HFF-Myc (cell line): ENCODE data around the gene CAMK2A.

Source experiments
- DNase-seq: peaks from one replicate; pipeline ENCODE4 v3.0.0-alpha.2; 2011; ENCODE audit warnings: low read depth; ENCODE audit errors: extremely low read depth
- H3K4me3 ChIP-seq: replicated peaks from 2 replicates; pipeline ENCODE4 v1.5.1; 2011; ENCODE audit warnings: low read depth, mild to moderate bottlenecking, control low read depth, low read length
- CTCF ChIP-seq: IDR thresholded peaks from 2 replicates; pipeline ENCODE4 v1.5.1; 2012; ENCODE audit warnings: mild to moderate bottlenecking, low read depth, low read length, control low read depth; ENCODE audit errors: missing control alignments

The CAMK2A gene

DNA sequence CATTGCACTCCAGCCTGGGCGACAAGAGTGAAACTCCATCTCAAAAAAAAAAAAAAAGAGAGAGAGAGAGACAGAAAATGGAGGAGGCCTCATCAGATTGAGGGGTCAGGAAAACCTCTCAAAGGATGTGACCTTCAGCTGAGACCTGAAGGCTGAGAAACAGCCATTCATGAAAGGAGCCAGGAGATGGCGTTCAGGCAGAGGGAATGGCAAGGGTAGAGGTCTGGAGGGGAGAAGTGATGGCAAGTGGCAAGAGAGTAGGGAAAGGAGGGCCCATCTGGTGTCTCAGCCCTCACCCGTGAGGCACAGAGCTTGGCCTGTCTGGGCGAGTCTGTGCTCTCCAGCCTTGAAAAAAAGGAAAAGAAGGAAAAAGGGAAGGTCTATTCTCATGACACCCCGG is 17.0 kb downstream of the CAMK2A start:
- peak; percentile 59 for TF ChIP-seq CTCF
- DNase-seq: no peak
- H3K4me3 ChIP-seq: no peak overlapping the region

DNA sequence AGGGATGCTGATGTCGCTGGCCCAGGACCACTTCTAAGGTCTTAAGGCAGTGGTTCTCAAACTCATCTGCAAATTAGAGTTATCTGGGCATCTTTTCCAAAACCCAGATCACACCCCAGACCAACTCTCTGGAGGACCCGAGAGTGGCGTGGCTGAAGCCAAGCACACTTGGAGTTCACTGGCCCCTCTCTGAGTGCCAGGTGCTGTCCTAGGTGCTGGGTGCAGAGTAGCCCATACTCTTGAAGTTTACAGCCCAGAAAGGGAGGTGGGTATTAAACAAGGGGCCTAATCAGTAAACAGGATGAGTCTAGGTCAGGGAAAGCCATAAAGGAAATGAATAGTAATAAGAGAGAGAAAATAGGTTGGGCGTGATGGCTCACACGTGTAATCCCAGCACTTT is 17.6 kb downstream of the CAMK2A start:
- no peak for DNase-seq
- H3K4me3 ChIP-seq: no peak overlapping the region
- TF ChIP-seq CTCF: no peak

DNA sequence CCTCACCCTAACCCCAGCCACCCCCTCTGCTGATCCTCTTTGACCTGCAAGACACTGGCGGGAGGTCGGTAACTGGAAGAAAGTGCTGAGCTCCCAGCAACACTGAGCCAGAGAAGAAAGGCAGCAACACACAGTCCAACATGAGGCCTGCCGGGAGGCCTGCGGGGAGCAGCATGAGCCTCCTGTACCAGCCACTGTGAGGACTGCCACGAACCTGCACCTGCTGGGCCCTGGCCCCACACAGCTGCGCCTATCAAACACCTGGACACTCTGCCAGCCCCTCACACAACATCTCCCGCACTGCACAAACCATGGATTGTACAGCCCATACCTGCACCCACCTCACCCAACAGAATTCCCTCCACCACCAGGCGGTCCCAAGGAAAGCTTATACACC is 18.3 kb downstream of the CAMK2A start:
- no peak for DNase-seq
- TF ChIP-seq CTCF: no peak
- H3K4me3 ChIP-seq: no peak overlapping the region

DNA sequence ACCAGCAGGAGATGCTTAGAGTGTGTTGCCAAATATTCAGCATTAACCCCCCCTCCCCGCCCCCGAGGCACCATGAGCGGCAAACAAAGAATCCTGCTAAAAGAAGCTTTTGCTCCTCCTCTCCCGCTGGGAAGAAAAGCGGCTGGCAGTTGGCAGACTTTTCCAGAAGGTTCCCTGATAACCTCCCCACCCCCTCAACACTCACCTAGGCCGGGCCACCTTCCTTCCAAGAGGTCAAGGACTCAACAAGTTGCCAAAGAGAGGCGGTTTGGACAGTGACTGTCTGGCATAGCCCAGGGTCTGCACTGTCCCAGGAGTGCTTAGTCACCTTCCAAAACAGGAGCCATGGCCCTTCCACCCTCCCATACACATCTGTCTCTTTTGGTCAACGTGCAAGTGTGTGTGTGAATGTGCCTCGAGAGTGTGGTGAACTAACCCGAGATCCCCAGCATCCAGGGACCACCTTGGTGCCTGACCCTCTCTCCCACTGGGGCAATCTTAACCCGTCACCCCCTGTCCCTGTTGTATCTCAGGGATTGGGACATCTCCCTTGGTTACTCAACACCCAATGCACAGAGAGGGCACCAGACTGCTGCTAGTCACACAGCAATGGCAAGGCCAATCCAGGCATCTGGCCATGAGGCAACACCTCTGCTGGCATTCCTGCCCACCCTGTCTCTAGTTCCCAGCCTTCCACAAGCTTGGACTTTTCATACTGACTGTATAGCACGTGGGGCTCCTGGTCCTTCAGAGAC is 18.9 kb downstream of the CAMK2A start:
- no peak for TF ChIP-seq CTCF
- no peak for DNase-seq
- H3K4me3 ChIP-seq: no peak overlapping the region

DNA sequence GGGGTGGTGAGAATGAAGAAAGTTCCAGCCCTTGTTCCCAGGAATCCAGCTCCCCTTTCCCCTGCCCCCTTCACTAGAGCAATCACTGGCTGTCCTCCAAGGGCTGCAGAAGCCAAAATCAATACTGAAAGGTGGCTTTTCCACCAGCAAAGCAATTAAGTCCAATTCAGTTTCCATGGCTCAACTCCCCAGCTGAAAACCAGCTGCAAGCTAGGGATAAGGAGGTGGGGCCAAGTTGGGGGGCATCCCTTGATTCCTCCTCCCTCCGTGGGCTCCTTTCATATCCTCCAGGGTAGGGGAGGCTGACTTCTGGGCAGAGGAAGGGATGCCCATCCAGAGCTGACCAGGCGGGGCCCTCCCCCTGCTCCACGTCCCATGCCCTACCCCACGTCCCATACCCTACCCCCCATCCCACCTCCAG is 22.7 kb downstream of the CAMK2A start:
- TF ChIP-seq CTCF: no peak
- DNase-seq: no peak
- H3K4me3 ChIP-seq: no peak overlapping the region

GRCh38 chr5:150265870-150266383 is 23.6 kb downstream of the CAMK2A start:
- TF ChIP-seq CTCF: no peak
- no peak for DNase-seq
- no peak overlapping the region for H3K4me3 ChIP-seq
